WTC11 (cell line): ENCODE measurements around the gene TBCCD1. TPM values are rescaled to one million over a fixed set of nuclear protein-coding genes. Genes with fewer than 3 reads are reported as not detected.

Experiments used
- ATAC-seq: fragments of 200-7000 bp; cut with Tn5 transposase; 2 replicates; pipeline ENCODE4 v1.10.0; 2021; ENCODE audit warnings: mild to moderate bottlenecking, moderate library complexity
- CTCF ChIA-PET: fragments of 300-600 bp; sonication (Branson Sonifier 250); formaldehyde crosslinking; loops from one replicate; lab custom pipeline; 2021; ENCODE audit warnings: antibody characterized with exemption; lab: Charles Lee
- POLR2A ChIA-PET: fragments of 350-600 bp; sonication (Branson Sonifier 250); formaldehyde crosslinking; loops from one replicate; lab custom pipeline; 2021; ENCODE audit warnings: antibody characterized with exemption; lab: Charles Lee
- DNase-seq: peaks from one replicate; pipeline ENCODE4 v3.0.0; 2021; ENCODE audit warnings: low spot score
- H3K27ac Mint-ChIP-seq: 2 replicates; pipeline ENCODE4 v1.8.0; 2021; ENCODE audit warnings: mixed read lengths
- H3K27me3 Mint-ChIP-seq: 2 replicates; pipeline ENCODE4 v1.8.0; 2021; ENCODE audit warnings: low read depth, mild to moderate bottlenecking, moderate library complexity, mixed read lengths
- H3K36me3 Mint-ChIP-seq: 2 replicates; pipeline ENCODE4 v1.8.0; 2021; ENCODE audit warnings: mixed read lengths
- H3K4me1 Mint-ChIP-seq: 2 replicates; pipeline ENCODE4 v1.8.0; 2022; ENCODE audit warnings: mixed read lengths
- H3K4me3 Mint-ChIP-seq: 2 replicates; pipeline ENCODE4 v1.8.0; 2021; ENCODE audit warnings: mild to moderate bottlenecking, moderate library complexity, mixed read lengths
- H3K9me3 Mint-ChIP-seq: 2 replicates; pipeline ENCODE4 v1.8.0; 2021; ENCODE audit warnings: mixed read lengths
- ATF1 ChIP-seq: sonication (generic); formaldehyde crosslinking; IDR thresholded peaks from 2 replicates; pipeline ENCODE4 v1.8.1; 2023; ENCODE audit warnings: mild to moderate bottlenecking, moderate library complexity, missing genetic modification reagents
- FOXP1 ChIP-seq: sonication (generic); formaldehyde crosslinking; IDR thresholded peaks from 2 replicates; pipeline ENCODE4 v1.8.0; 2022; ENCODE audit warnings: missing genetic modification reagents, mild to moderate bottlenecking, moderate library complexity, borderline replicate concordance
- HMGA2 ChIP-seq: fragments of 250-450 bp; sonication (Bioruptor Pico); IDR thresholded peaks from 2 replicates; pipeline ENCODE4 v1.4.0; 2021; ENCODE audit warnings: mild to moderate bottlenecking, moderate library complexity
- NFE2L1 ChIP-seq: sonication (generic); formaldehyde crosslinking; IDR thresholded peaks from 2 replicates; pipeline ENCODE4 v1.8.1; 2023; ENCODE audit warnings: missing genetic modification reagents
- NFYB ChIP-seq: sonication (generic); formaldehyde crosslinking; conservative IDR thresholded peaks from 2 replicates; pipeline ENCODE4 v1.8.0; 2022; ENCODE audit warnings: low read depth, missing genetic modification reagents
- NR1H2 ChIP-seq: sonication (generic); formaldehyde crosslinking; IDR thresholded peaks from 2 replicates; pipeline ENCODE4 v1.9.0; 2021; ENCODE audit warnings: mild to moderate bottlenecking, moderate library complexity, missing genetic modification reagents
- PRRX2 ChIP-seq: fragments of 250-450 bp; sonication (Bioruptor Pico); IDR thresholded peaks from 2 replicates; pipeline ENCODE4 v1.8.0; 2021; ENCODE audit warnings: mild to moderate bottlenecking
- ZNF423 ChIP-seq: fragments of 250-450 bp; sonication (Bioruptor Pico); IDR thresholded peaks from 2 replicates; pipeline ENCODE4 v2.1.2; 2022; ENCODE audit warnings: mild to moderate bottlenecking, moderate library complexity
- total RNA-seq: library from RNA; stranded (reverse); gene quantifications from 3 replicates; pipeline ENCODE4 v1.2.3, GENCODE V29; 2021
- TF ChIP-seq, protein P1 (sequence below): sonication (generic); formaldehyde crosslinking; IDR thresholded peaks from 2 replicates; pipeline ENCODE4 v1.8.1; 2022; ENCODE audit warnings: low read depth, missing genetic modification reagents, borderline replicate concordance
- TF ChIP-seq, protein P2 (sequence below): sonication (generic); formaldehyde crosslinking; conservative IDR thresholded peaks from 2 replicates; pipeline ENCODE4 v1.8.1; 2023; ENCODE audit warnings: mild to moderate bottlenecking, low read depth, missing genetic modification reagents, moderate library complexity
- TF ChIP-seq, protein P3 (sequence below): fragments of 250-450 bp; sonication (Bioruptor Pico); IDR thresholded peaks from 2 replicates; pipeline ENCODE4 v1.9.0; 2021; ENCODE audit warnings: mild to moderate bottlenecking, borderline replicate concordance
- TF ChIP-seq, protein P4 (sequence below): fragments of 200-600 bp; IDR thresholded peaks from 2 replicates; pipeline ENCODE4 v1.8.0; 2022; ENCODE audit warnings: antibody characterized with exemption
- TF ChIP-seq, protein P5 (sequence below): sonication (generic); formaldehyde crosslinking; IDR thresholded peaks from 2 replicates; pipeline ENCODE4 v1.8.0; 2022; ENCODE audit warnings: mild to moderate bottlenecking, missing genetic modification reagents
- TF ChIP-seq, protein P6 (sequence below): sonication (generic); formaldehyde crosslinking; IDR thresholded peaks from 2 replicates; pipeline ENCODE4 v1.8.1; 2023; ENCODE audit warnings: mild to moderate bottlenecking, missing genetic modification reagents, borderline replicate concordance
- TF ChIP-seq, protein P7 (sequence below): sonication (generic); formaldehyde crosslinking; IDR thresholded peaks from 2 replicates; pipeline ENCODE4 v1.8.0; 2023; ENCODE audit warnings: mild to moderate bottlenecking, missing genetic modification reagents
- TF ChIP-seq, protein P8 (sequence below): sonication (generic); formaldehyde crosslinking; conservative IDR thresholded peaks from 2 replicates; pipeline ENCODE4 v1.8.1; 2022; ENCODE audit warnings: mild to moderate bottlenecking, missing genetic modification reagents

Gene TBCCD1
- total RNA-seq, 1 experiment from 2014 or later = 10.6 TPM

DNA sequence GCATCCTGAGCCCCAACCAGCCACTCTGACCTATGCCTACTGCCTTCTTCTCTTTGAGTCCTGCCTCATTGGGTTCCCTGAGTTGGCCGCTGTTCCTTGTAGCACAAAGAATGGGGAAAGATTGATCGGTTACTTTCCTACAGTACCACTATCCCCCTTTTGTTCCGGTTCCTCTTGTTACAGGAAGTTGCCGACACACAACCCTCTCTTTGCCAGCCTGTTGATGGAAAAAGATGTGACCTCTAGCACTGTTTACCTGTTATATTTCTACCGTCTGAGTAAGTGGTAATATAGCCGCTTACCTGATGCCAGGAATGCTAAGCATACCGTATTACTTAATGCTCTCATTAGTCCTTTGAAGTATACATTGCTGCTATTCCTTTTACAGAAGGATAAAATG is 36.0 kb upstream of the TBCCD1 start (continued):
- no peak for TF ChIP-seq FOXP1 (CRISPR knock-in tag)
- TF ChIP-seq, all 79 proteins: peak for 0

DNA sequence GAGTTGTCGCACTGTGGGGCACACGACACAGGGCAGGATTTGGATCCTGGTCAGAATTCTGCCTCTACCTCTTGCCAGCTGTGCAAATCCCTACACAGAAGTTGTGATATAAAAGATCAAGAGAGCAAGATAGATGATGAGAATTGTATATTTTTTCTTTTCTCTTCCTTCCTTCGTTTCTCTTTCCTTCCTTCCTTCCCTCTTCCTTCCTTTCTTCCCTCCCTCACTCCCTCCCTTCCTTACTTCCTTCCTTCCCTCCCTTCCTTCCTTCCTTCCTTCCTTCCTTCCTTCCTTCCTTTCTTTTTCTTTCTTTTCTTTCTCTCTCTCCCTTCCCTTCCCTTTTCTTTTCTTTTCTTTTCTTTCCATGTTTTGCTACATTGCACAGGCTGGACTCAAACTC is 33.8 kb upstream of the TBCCD1 start:
- no peak overlapping the region for H3K27ac Mint-ChIP-seq
- H3K36me3 Mint-ChIP-seq = no peaks in the 10 kb centered on the region
- POLR2A ChIA-PET = no interaction called here
- no peak overlapping the region for H3K4me3 Mint-ChIP-seq
- H3K9me3 Mint-ChIP-seq = no peaks in the 10 kb centered on the region
- CTCF ChIA-PET = interaction anchor here (2.5 to 10.5 kb wide), 2 partner anchors 13 to 16 kb away, joined by 10 to 87 read pairs; partner anchors contain the start of gene AHSG
- peaks cover 6% of the 10 kb centered on the region for H3K4me1 Mint-ChIP-seq
- DNase-seq (no peak), ATAC-seq (no peak)
- peaks cover 6% of the 10 kb centered on the region; the same call in 1 of the 2 replicates for H3K27me3 Mint-ChIP-seq
- TF ChIP-seq, protein P1, sequence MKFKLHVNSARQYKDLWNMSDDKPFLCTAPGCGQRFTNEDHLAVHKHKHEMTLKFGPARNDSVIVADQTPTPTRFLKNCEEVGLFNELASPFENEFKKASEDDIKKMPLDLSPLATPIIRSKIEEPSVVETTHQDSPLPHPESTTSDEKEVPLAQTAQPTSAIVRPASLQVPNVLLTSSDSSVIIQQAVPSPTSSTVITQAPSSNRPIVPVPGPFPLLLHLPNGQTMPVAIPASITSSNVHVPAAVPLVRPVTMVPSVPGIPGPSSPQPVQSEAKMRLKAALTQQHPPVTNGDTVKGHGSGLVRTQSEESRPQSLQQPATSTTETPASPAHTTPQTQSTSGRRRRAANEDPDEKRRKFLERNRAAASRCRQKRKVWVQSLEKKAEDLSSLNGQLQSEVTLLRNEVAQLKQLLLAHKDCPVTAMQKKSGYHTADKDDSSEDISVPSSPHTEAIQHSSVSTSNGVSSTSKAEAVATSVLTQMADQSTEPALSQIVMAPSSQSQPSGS = no peak
- TF ChIP-seq, protein P2, sequence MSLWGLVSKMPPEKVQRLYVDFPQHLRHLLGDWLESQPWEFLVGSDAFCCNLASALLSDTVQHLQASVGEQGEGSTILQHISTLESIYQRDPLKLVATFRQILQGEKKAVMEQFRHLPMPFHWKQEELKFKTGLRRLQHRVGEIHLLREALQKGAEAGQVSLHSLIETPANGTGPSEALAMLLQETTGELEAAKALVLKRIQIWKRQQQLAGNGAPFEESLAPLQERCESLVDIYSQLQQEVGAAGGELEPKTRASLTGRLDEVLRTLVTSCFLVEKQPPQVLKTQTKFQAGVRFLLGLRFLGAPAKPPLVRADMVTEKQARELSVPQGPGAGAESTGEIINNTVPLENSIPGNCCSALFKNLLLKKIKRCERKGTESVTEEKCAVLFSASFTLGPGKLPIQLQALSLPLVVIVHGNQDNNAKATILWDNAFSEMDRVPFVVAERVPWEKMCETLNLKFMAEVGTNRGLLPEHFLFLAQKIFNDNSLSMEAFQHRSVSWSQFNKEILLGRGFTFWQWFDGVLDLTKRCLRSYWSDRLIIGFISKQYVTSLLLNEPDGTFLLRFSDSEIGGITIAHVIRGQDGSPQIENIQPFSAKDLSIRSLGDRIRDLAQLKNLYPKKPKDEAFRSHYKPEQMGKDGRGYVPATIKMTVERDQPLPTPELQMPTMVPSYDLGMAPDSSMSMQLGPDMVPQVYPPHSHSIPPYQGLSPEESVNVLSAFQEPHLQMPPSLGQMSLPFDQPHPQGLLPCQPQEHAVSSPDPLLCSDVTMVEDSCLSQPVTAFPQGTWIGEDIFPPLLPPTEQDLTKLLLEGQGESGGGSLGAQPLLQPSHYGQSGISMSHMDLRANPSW (CRISPR knock-in tag) = no peak
- TF ChIP-seq ZNF423 (CRISPR knock-in tag) (no peak), NFYB (CRISPR knock-in tag) (no peak), HMGA2 (CRISPR knock-in tag) (no peak), NFE2L1 (CRISPR knock-in tag) (no peak), NR1H2 (CRISPR knock-in tag) (no peak), PRRX2 (CRISPR knock-in tag) (no peak), ATF1 (CRISPR knock-in tag) (no peak)
- TF ChIP-seq, protein P3, sequence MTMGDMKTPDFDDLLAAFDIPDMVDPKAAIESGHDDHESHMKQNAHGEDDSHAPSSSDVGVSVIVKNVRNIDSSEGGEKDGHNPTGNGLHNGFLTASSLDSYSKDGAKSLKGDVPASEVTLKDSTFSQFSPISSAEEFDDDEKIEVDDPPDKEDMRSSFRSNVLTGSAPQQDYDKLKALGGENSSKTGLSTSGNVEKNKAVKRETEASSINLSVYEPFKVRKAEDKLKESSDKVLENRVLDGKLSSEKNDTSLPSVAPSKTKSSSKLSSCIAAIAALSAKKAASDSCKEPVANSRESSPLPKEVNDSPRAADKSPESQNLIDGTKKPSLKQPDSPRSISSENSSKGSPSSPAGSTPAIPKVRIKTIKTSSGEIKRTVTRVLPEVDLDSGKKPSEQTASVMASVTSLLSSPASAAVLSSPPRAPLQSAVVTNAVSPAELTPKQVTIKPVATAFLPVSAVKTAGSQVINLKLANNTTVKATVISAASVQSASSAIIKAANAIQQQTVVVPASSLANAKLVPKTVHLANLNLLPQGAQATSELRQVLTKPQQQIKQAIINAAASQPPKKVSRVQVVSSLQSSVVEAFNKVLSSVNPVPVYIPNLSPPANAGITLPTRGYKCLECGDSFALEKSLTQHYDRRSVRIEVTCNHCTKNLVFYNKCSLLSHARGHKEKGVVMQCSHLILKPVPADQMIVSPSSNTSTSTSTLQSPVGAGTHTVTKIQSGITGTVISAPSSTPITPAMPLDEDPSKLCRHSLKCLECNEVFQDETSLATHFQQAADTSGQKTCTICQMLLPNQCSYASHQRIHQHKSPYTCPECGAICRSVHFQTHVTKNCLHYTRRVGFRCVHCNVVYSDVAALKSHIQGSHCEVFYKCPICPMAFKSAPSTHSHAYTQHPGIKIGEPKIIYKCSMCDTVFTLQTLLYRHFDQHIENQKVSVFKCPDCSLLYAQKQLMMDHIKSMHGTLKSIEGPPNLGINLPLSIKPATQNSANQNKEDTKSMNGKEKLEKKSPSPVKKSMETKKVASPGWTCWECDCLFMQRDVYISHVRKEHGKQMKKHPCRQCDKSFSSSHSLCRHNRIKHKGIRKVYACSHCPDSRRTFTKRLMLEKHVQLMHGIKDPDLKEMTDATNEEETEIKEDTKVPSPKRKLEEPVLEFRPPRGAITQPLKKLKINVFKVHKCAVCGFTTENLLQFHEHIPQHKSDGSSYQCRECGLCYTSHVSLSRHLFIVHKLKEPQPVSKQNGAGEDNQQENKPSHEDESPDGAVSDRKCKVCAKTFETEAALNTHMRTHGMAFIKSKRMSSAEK (CRISPR knock-in tag) = no peak
- TF ChIP-seq, protein P4, sequence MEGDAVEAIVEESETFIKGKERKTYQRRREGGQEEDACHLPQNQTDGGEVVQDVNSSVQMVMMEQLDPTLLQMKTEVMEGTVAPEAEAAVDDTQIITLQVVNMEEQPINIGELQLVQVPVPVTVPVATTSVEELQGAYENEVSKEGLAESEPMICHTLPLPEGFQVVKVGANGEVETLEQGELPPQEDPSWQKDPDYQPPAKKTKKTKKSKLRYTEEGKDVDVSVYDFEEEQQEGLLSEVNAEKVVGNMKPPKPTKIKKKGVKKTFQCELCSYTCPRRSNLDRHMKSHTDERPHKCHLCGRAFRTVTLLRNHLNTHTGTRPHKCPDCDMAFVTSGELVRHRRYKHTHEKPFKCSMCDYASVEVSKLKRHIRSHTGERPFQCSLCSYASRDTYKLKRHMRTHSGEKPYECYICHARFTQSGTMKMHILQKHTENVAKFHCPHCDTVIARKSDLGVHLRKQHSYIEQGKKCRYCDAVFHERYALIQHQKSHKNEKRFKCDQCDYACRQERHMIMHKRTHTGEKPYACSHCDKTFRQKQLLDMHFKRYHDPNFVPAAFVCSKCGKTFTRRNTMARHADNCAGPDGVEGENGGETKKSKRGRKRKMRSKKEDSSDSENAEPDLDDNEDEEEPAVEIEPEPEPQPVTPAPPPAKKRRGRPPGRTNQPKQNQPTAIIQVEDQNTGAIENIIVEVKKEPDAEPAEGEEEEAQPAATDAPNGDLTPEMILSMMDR = no peak
- TF ChIP-seq, protein P5, sequence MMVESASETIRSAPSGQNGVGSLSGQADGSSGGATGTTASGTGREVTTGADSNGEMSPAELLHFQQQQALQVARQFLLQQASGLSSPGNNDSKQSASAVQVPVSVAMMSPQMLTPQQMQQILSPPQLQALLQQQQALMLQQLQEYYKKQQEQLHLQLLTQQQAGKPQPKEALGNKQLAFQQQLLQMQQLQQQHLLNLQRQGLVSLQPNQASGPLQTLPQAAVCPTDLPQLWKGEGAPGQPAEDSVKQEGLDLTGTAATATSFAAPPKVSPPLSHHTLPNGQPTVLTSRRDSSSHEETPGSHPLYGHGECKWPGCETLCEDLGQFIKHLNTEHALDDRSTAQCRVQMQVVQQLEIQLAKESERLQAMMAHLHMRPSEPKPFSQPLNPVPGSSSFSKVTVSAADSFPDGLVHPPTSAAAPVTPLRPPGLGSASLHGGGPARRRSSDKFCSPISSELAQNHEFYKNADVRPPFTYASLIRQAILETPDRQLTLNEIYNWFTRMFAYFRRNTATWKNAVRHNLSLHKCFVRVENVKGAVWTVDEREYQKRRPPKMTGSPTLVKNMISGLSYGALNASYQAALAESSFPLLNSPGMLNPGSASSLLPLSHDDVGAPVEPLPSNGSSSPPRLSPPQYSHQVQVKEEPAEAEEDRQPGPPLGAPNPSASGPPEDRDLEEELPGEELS = no peak
- TF ChIP-seq, protein P6, sequence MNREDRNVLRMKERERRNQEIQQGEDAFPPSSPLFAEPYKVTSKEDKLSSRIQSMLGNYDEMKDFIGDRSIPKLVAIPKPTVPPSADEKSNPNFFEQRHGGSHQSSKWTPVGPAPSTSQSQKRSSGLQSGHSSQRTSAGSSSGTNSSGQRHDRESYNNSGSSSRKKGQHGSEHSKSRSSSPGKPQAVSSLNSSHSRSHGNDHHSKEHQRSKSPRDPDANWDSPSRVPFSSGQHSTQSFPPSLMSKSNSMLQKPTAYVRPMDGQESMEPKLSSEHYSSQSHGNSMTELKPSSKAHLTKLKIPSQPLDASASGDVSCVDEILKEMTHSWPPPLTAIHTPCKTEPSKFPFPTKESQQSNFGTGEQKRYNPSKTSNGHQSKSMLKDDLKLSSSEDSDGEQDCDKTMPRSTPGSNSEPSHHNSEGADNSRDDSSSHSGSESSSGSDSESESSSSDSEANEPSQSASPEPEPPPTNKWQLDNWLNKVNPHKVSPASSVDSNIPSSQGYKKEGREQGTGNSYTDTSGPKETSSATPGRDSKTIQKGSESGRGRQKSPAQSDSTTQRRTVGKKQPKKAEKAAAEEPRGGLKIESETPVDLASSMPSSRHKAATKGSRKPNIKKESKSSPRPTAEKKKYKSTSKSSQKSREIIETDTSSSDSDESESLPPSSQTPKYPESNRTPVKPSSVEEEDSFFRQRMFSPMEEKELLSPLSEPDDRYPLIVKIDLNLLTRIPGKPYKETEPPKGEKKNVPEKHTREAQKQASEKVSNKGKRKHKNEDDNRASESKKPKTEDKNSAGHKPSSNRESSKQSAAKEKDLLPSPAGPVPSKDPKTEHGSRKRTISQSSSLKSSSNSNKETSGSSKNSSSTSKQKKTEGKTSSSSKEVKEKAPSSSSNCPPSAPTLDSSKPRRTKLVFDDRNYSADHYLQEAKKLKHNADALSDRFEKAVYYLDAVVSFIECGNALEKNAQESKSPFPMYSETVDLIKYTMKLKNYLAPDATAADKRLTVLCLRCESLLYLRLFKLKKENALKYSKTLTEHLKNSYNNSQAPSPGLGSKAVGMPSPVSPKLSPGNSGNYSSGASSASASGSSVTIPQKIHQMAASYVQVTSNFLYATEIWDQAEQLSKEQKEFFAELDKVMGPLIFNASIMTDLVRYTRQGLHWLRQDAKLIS (CRISPR knock-in tag) = no peak
- TF ChIP-seq, protein P7, sequence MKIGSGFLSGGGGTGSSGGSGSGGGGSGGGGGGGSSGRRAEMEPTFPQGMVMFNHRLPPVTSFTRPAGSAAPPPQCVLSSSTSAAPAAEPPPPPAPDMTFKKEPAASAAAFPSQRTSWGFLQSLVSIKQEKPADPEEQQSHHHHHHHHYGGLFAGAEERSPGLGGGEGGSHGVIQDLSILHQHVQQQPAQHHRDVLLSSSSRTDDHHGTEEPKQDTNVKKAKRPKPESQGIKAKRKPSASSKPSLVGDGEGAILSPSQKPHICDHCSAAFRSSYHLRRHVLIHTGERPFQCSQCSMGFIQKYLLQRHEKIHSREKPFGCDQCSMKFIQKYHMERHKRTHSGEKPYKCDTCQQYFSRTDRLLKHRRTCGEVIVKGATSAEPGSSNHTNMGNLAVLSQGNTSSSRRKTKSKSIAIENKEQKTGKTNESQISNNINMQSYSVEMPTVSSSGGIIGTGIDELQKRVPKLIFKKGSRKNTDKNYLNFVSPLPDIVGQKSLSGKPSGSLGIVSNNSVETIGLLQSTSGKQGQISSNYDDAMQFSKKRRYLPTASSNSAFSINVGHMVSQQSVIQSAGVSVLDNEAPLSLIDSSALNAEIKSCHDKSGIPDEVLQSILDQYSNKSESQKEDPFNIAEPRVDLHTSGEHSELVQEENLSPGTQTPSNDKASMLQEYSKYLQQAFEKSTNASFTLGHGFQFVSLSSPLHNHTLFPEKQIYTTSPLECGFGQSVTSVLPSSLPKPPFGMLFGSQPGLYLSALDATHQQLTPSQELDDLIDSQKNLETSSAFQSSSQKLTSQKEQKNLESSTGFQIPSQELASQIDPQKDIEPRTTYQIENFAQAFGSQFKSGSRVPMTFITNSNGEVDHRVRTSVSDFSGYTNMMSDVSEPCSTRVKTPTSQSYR (CRISPR knock-in tag) = no peak
- TF ChIP-seq, protein P8, sequence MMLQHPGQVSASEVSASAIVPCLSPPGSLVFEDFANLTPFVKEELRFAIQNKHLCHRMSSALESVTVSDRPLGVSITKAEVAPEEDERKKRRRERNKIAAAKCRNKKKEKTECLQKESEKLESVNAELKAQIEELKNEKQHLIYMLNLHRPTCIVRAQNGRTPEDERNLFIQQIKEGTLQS (CRISPR knock-in tag) = no peak
